DND-41 (cell line): Measurements from ENCODE around the gene RNASE7.

Experiments
- EZH2 ChIP-seq: IDR thresholded peaks from 3 replicates; pipeline ENCODE4 v1.6.1; 2012; ENCODE audit warnings: borderline replicate concordance, low read depth, mild to moderate bottlenecking, moderate library complexity, low read length, inconsistent platforms; ENCODE audit not compliant: severe bottlenecking
- TF ChIP-seq, protein P1 (sequence below): IDR thresholded peaks from 2 replicates; pipeline ENCODE4 v1.5.1; 2012; ENCODE audit warnings: borderline replicate concordance, low read length, moderate library complexity, mild to moderate bottlenecking; ENCODE audit not compliant: poor library complexity, severe bottlenecking; ENCODE audit errors: extremely low read depth

DNA sequence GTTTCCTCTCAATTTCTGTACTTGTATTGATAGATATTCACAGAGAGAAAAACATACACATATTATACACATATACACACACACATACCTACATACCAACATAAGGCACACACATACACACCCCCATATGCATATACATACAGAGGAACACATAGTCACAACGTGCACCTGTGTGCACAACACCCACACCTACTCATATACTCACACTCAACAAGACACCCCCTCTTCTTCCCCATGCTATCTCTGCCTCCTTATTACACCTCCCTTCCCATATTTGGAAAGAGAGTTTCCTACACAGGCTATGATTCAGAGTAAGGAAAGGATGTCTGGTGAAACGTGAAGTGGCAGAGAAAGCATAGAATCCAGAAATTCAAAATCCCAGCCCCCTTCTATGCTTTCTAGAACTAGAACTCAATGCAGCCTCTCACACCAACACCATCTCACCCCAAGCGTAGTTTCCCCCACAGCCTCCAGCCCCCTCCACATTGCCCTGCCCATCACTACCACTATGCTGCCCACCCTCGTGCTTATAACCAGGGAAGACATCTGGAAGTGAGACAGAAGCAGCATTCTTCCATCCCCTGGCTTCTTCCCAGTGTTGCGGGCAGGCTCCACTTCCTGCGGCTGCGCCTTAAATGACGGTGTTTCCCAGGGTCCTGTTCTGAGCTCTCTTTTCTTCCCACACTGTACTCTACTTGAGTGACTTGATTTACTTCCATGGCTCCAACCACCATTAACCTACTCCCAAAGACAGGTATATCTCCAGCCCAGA lies 17.9 kb downstream of the RNASE7 start:
- TF ChIP-seq, protein P1, sequence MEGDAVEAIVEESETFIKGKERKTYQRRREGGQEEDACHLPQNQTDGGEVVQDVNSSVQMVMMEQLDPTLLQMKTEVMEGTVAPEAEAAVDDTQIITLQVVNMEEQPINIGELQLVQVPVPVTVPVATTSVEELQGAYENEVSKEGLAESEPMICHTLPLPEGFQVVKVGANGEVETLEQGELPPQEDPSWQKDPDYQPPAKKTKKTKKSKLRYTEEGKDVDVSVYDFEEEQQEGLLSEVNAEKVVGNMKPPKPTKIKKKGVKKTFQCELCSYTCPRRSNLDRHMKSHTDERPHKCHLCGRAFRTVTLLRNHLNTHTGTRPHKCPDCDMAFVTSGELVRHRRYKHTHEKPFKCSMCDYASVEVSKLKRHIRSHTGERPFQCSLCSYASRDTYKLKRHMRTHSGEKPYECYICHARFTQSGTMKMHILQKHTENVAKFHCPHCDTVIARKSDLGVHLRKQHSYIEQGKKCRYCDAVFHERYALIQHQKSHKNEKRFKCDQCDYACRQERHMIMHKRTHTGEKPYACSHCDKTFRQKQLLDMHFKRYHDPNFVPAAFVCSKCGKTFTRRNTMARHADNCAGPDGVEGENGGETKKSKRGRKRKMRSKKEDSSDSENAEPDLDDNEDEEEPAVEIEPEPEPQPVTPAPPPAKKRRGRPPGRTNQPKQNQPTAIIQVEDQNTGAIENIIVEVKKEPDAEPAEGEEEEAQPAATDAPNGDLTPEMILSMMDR = no peak
- TF ChIP-seq EZH2 = no peak
